Ovary (tissue), 9 donors: ENCODE data around the gene NEMP1. TPM values are rescaled to one million over a fixed set of nuclear protein-coding genes. Genes with fewer than 3 reads are reported as not detected.

Experiments
- DNase-seq, 5 donors: peaks; one replicate each; pipeline ENCODE4 v3.0.0-alpha.2; 2019 to 2020
- H3K27ac ChIP-seq, 2 donors: fragments of 200-600 bp; one replicate each; pipeline versions ENCODE4 v1.5.1 to v1.8.0; 2019 to 2022
- H3K27me3 ChIP-seq: fragments of 200-600 bp; one replicate; pipeline ENCODE4 v1.8.0; 2022
- H3K36me3 ChIP-seq: fragments of 200-600 bp; sonication (generic); one replicate; pipeline ENCODE4 v1.5.1; 2019
- H3K4me1 ChIP-seq: one replicate; pipeline ENCODE4 v1.8.1; 2013; ENCODE audit warnings: mild to moderate bottlenecking, moderate library complexity; ENCODE audit not compliant: insufficient read depth
- H3K4me3 ChIP-seq: fragments of 200-600 bp; sonication (generic); one replicate; pipeline ENCODE4 v1.5.1; 2017
- H3K9me3 ChIP-seq, 2 donors: fragments of 200-600 bp in 1 of 2; sonication (generic) in 1 of 2; one replicate each; pipeline versions ENCODE4 v1.5.1 to v1.8.1; 2013 to 2019; ENCODE audit warnings: mild to moderate bottlenecking in 1 of 2, moderate library complexity in 1 of 2
- EP300 ChIP-seq: sonication (generic); formaldehyde crosslinking; IDR thresholded peaks from one replicate; pipeline ENCODE4 v1.6.1; 2017; ENCODE audit warnings: antibody characterized with exemption
- POLR2A ChIP-seq: fragments of 450-650 bp; IDR thresholded peaks from one replicate; pipeline ENCODE4 v1.6.1; 2017; ENCODE audit warnings: antibody characterized with exemption, mild to moderate bottlenecking, moderate library complexity
- whole genome bisulfite sequencing, 3 donors: extraction: QIAGEN DNeasy Blood & Tissue Kit in 1 of 3; methylation state at CpG; one replicate each; pipeline versions ENCODE4 v1.1.5 to v1.1.7; 2013 to 2017; 5-methylcytosine and 5-hydroxymethylcytosine counted together
- intact Hi-C, 4 donors: fragments of 100-400 bp; cut with DNase I; formaldehyde crosslinking; loops; one replicate each; pipeline versions ENCODE4 v1.11.0 to v1.15.1; 2022 to 2023
- polyA plus RNA-seq, 2 donors: library from polyadenylated mRNA; stranded (reverse); fragments of 200-250 nt in 1 of 2; fragments of 350-450 nt in 1 of 2; fragmentation: Illumina TruSeq in 1 of 2; extraction: RNeasy Lipid Tissue Mini Kit (QIAGEN cat#74804) in 1 of 2; gene quantifications; one replicate each; pipeline ENCODE4 v1.2.3, GENCODE V29; 2013 to 2014
- total RNA-seq, 7 donors: library from RNA; depleted of rRNA in 2 of 7; stranded (reverse); fragments of >200 nt in 2 of 7; fragmentation: NEBNext Ultra II Directional in 3 of 7; extraction: Animal tissue kit (Norgen Biotek cat#: 25700) in 3 of 7; gene quantifications; one replicate each; pipeline versions ENCODE4 v1.1.0 to v1.2.4, GENCODE V29; 2016 to 2023
- TF ChIP-seq, protein P1 (sequence below), 3 donors: fragments of 450-650 bp in 2 of 3; fragments of 200-600 bp in 1 of 3; IDR thresholded peaks; one replicate each; pipeline versions ENCODE4 v1.5.1 to v1.8.0; 2016 to 2022; ENCODE audit warnings: antibody characterized with exemption in 3 of 3, mild to moderate bottlenecking in 1 of 3
- donor health status: DM: no; HTN: no; CAD: no; lungs with moderate emphysema.
- donor health status: DM: no; HTN: no; CAD: no.
- donor health status: Bipolar disorder and iron deficiency.
- donor health status: DM: yes; HTN: yes; CAD: no.
- donor health status: DM: no; HTN: no; CAD: no.
- donor health status: DM: yes; HTN: yes; CAD: no.

NEMP1 gene
- total and polyA plus RNA-seq, 9 donors = 5.8 to 14.9 (median 10.8) TPM

DNA sequence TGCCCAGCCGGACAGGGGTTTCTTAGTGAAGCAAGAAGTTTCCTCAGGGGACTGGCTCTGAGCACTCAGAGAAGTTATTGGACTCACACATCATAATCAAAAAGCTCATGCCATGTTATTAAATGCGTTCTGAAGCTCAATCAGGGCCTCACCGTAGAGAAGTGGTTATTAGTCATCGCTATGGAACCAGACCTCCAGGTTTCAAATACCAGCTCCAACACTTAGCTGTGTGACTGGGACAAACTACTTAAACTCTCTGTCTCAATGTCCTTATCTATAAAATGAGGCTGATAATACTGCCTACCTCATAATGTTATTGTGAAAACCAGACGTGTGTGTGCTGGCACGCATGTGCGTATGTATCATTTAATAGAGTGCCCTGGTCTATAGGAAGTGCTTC lies 25.3 kb upstream of the NEMP1 start:
- Histone ChIP-seq H3K27ac (no peak overlapping the region), H3K4me3 (no peak overlapping the region), H3K36me3 (no peaks in the 10 kb centered on the region), H3K27me3 (no peaks in the 10 kb centered on the region), H3K9me3 (no peaks in the 10 kb centered on the region), H3K4me1 (no peaks in the 10 kb centered on the region)
- WGBS, 3 donors = 83 to 91% (median 86%) methylated on average over 7 of the region's 7 CpGs
- TF ChIP-seq, protein P1, sequence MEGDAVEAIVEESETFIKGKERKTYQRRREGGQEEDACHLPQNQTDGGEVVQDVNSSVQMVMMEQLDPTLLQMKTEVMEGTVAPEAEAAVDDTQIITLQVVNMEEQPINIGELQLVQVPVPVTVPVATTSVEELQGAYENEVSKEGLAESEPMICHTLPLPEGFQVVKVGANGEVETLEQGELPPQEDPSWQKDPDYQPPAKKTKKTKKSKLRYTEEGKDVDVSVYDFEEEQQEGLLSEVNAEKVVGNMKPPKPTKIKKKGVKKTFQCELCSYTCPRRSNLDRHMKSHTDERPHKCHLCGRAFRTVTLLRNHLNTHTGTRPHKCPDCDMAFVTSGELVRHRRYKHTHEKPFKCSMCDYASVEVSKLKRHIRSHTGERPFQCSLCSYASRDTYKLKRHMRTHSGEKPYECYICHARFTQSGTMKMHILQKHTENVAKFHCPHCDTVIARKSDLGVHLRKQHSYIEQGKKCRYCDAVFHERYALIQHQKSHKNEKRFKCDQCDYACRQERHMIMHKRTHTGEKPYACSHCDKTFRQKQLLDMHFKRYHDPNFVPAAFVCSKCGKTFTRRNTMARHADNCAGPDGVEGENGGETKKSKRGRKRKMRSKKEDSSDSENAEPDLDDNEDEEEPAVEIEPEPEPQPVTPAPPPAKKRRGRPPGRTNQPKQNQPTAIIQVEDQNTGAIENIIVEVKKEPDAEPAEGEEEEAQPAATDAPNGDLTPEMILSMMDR (IDR thresholded peaks at IDR 0.05) = no peak
- TF ChIP-seq EP300 (no peak), POLR2A (no peak)
- no peak for DNase-seq
- intact Hi-C loops = no loop called here

DNA sequence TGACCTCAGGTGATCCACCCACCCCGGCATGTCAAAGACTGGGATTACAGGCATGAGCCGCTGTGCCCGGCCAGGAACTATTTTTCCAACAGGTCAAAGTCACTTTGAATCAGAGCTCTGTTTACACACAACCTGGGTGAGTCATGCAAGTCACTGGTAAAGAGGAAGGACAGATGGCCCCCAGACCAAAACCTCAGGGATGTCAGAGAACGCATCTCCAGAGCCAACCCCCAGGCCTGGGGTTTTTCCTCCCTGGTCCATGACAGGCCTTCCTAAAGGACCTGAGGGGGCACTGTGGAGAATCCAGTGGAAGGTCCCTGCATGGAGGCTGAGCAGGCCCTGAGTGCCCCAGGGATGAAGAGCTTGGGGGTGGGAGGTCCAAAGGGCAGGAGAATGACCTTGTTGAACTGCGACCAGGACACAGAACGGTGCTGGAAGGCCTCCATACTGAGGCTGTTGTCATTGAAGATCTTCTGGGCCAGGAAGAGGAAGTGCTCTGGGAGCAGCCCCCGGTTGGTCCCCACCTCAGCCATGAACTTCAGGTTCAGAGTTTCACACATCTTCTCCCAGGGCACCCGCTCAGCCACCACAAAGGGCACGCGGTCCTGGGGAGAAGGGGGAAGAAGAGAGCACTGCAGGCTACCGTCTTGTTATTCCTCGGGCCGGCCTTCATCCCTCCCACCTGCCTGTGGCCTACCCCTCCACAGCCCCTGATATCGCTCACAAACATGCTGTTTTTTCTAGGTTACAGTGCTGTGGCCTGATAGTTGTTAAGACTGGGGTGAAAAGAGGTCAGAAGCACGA lies 23.5 kb upstream of the NEMP1 start:
- Histone ChIP-seq H3K9me3 (no peaks in the 10 kb centered on the region), H3K4me1 (no peaks in the 10 kb centered on the region), H3K36me3 (no peaks in the 10 kb centered on the region), H3K4me3 (no peak overlapping the region), H3K27me3 (no peaks in the 10 kb centered on the region), H3K27ac (no peak overlapping the region)
- DNase-seq = peak in 2 of 5 donors; percentile 18 to 19
- TF ChIP-seq POLR2A (no peak), EP300 (no peak)
- TF ChIP-seq, protein P1 (IDR thresholded peaks at IDR 0.05) = no peak
- intact Hi-C loops = no loop called here
- WGBS, 3 donors = 58 to 65% (median 59%) methylated on average over 15 of the region's 15 CpGs

DNA sequence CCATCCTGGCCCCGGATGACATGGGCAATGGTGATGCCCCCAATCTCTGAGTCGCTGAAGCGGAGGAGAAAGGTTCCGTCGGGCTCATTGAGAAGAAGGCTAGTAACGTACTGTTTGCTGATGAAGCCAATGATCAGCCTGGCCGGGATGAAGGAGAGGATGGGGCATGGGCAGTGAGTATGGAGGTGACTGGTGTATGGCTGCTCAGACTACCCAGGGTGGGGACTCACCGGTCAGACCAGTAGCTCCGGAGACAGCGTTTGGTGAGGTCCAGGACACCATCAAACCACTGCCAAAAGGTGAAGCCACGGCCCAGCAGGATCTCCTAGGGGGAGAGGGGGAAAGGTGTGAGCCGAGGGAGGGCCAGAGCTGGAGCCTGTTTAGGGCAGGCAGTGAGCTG lies 21.2 kb upstream of the NEMP1 start:
- Histone ChIP-seq H3K27me3 (no peaks in the 10 kb centered on the region), H3K4me3 (no peak overlapping the region), H3K36me3 (no peaks in the 10 kb centered on the region), H3K27ac (no peak overlapping the region), H3K4me1 (no peaks in the 10 kb centered on the region), H3K9me3 (no peaks in the 10 kb centered on the region)
- DNase-seq = peak in 1 of 5 donors; percentile 20
- TF ChIP-seq EP300 = no peak
- TF ChIP-seq, protein P1 (IDR thresholded peaks at IDR 0.05) = no peak
- no peak for TF ChIP-seq POLR2A
- intact Hi-C loops = no loop called here
- 72 to 82% (median 78%) methylated on average over 12 of the region's 12 CpGs for WGBS, 3 donors

DNA sequence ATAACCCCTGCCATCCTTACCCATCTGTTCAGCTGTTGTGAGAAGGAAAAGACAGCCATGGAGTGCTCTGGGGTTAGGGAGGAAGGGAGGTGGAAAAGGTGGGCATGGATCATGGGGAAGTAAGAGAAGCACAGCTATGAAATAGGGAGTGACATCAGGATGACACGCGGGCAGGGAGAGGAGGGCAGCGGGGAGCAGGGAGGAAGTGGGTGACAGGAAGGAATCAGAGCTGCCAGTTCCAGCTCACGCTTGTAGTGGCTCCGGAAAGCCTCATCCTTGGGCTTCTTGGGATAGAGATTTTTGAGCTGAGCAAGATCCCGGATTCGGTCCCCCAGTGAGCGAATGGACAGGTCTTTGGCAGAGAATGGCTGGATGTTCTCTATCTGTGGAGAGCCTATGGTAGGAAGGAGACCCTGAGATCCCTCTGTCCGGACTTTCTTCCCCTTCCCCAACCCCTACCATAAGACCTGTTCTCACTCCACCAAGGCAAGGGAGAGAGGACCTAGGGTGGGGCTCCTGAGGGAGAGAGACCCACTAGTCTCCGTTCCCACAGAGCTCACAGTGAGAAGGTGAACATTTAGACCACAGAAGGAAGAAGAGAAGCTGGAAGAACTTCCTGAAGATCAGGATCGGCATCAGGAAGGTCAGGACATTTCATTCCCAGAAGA lies 20.6 kb upstream of the NEMP1 start:
- no peaks in the 10 kb centered on the region for H3K36me3 ChIP-seq
- TF ChIP-seq, protein P1 (IDR thresholded peaks at IDR 0.05) = no peak
- TF ChIP-seq POLR2A (no peak), EP300 (no peak)
- no peaks in the 10 kb centered on the region for H3K27me3 ChIP-seq
- WGBS, 3 donors = 77 to 80% (median 78%) methylated on average over 11 of the region's 11 CpGs
- intact Hi-C loops = no loop called here
- H3K9me3 ChIP-seq = no peaks in the 10 kb centered on the region
- DNase-seq = peak in 1 of 5 donors; percentile 6
- H3K4me3 ChIP-seq = no peak overlapping the region
- H3K27ac ChIP-seq = no peak overlapping the region
- H3K4me1 ChIP-seq = peaks cover 4% of the 10 kb centered on the region
